HepG2 (cell line): ENCODE data around the gene ASGR1. TPM values are rescaled to one million over a fixed set of nuclear protein-coding genes. Genes with fewer than 3 reads are reported as not detected.

Experiments
- HNRNPH1 ChIP-seq: fragments of 200-400 bp; formaldehyde crosslinking; optimal IDR thresholded peaks from 2 replicates; pipeline ENCODE3; 2017; ENCODE audit warnings: mild to moderate bottlenecking, low read depth, low read length
- ISL2 ChIP-seq: sonication (generic); formaldehyde crosslinking; IDR thresholded peaks from 2 replicates; pipeline ENCODE4 v1.5.0; 2020; ENCODE audit warnings: missing genetic modification reagents
- JUND ChIP-seq: sonication (generic); formaldehyde crosslinking; IDR thresholded peaks from 2 replicates; pipeline ENCODE4 v1.8.0; 2022; ENCODE audit warnings: mild to moderate bottlenecking, missing genetic modification reagents
- KLF12 ChIP-seq: sonication (generic); formaldehyde crosslinking; IDR thresholded peaks from 2 replicates; pipeline ENCODE4 v1.4.0; 2020; ENCODE audit warnings: missing genetic modification reagents, borderline replicate concordance
- KMT2B ChIP-seq: IDR thresholded peaks from 2 replicates; pipeline ENCODE4 v1.6.1; 2016; ENCODE audit warnings: missing genetic modification reagents, missing compliant biosample characterization
- PLRG1 ChIP-seq: fragments of 450-650 bp; conservative IDR thresholded peaks from 2 replicates; pipeline ENCODE4 v1.6.1; 2016
- REXO4 ChIP-seq: sonication (generic); formaldehyde crosslinking; IDR thresholded peaks from 2 replicates; pipeline ENCODE4 v1.8.0; 2022; ENCODE audit warnings: missing genetic modification reagents, mild to moderate bottlenecking, borderline replicate concordance
- ZNF430 ChIP-seq: sonication (generic); formaldehyde crosslinking; IDR thresholded peaks from 2 replicates; pipeline ENCODE4 v1.9.0; 2021; ENCODE audit warnings: mild to moderate bottlenecking, missing genetic modification reagents
- ZNF605 ChIP-seq: sonication (generic); formaldehyde crosslinking; IDR thresholded peaks from 2 replicates; pipeline ENCODE4 v1.8.0; 2022; ENCODE audit warnings: mild to moderate bottlenecking, missing genetic modification reagents
- ZNF780A ChIP-seq: sonication (generic); formaldehyde crosslinking; IDR thresholded peaks from 2 replicates; pipeline ENCODE4 v1.8.0; 2022; ENCODE audit warnings: mild to moderate bottlenecking, missing genetic modification reagents, moderate library complexity
- ZSCAN9 ChIP-seq: IDR thresholded peaks from 2 replicates; pipeline ENCODE4 v1.6.1; 2016; ENCODE audit warnings: borderline replicate concordance
- polyA plus RNA-seq, 8 experiments: library from polyadenylated mRNA; depleted of rRNA in 3 of 8; stranded (reverse) in 7 of 8; unstranded in 1 of 8; fragments of >200 nt; fragmentation: Illumina TruSeq in 4 of 8; extraction: Trizol in 4 of 8; gene quantifications; 2 replicates each; pipeline versions ENCODE4 v1.2.1 to v1.2.3, GENCODE V29; 2011 to 2016; ENCODE audit warnings: low read depth in 4 of 8, missing spikeins in 1 of 8, mixed read lengths in 1 of 8; ENCODE audit not compliant: insufficient read depth in 1 of 8
- total RNA-seq, 5 experiments: library from RNA; depleted of rRNA; stranded (reverse); fragments of >200 nt; fragmentation: Illumina TruSeq; extraction: Trizol; gene quantifications; 2 replicates each; pipeline ENCODE4 v1.2.3, GENCODE V29; 2016; ENCODE audit warnings: low read depth in 1 of 5
- TF ChIP-seq, protein P1 (sequence below): sonication (generic); formaldehyde crosslinking; IDR thresholded peaks from 2 replicates; pipeline ENCODE4 v1.5.0; 2020; ENCODE audit warnings: mild to moderate bottlenecking, missing genetic modification reagents
- TF ChIP-seq, protein P2 (sequence below): IDR thresholded peaks from 2 replicates; pipeline ENCODE4 v1.6.1; 2016; ENCODE audit warnings: missing genetic modification reagents, missing compliant biosample characterization
- TF ChIP-seq, protein P3 (sequence below): sonication (generic); formaldehyde crosslinking; IDR thresholded peaks from 2 replicates; pipeline ENCODE4 v1.8.1; 2023; ENCODE audit warnings: mild to moderate bottlenecking, missing genetic modification reagents
- TF ChIP-seq, protein P4 (sequence below), 2 experiments: sonication (generic) in 1 of 2; formaldehyde crosslinking in 1 of 2; IDR thresholded peaks; 2 replicates each; pipeline versions ENCODE4 v1.6.1 to v1.9.0; 2014 to 2022; ENCODE audit warnings: antibody characterized with exemption in 1 of 2, borderline replicate concordance in 1 of 2, inconsistent platforms in 1 of 2, low read depth in 1 of 2, missing genetic modification reagents in 1 of 2
- TF ChIP-seq, protein P5 (sequence below): sonication (generic); formaldehyde crosslinking; IDR thresholded peaks from 2 replicates; pipeline ENCODE4 v1.4.0; 2020; ENCODE audit warnings: missing genetic modification reagents

Gene ASGR1
- total and polyA plus RNA-seq, 2 of the 13 experiments (the other 11 are each of a cell fraction or from before 2014, with no cell fraction given), result 353 to 796 TPM

DNA sequence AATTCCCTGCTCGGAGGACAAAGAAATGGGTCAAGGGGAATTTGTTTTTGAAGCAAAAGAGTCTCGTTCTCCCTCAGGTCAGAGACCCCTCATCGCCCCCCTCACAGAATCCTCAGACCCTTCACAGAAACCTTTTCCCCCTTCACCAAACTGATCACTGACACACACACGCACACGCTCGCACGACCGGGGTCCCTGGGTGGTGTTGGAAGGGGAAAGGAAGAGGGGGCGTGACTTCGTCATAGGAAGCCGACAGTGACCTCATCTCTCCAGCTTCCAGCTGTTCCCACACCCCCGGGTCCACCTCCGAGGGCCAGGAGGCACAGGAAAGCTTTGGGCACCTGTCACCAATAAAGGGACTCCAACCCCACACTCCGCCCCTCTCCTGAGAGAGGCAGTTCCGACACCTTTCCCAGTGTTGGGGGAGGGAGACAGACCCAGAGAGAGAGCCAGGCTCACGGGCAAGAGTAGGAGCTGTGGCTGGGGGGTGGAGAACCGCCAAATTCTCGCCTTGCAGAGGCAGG, 1.2 kb downstream of the ASGR1 start (continued):
- TF ChIP-seq, protein P1, sequence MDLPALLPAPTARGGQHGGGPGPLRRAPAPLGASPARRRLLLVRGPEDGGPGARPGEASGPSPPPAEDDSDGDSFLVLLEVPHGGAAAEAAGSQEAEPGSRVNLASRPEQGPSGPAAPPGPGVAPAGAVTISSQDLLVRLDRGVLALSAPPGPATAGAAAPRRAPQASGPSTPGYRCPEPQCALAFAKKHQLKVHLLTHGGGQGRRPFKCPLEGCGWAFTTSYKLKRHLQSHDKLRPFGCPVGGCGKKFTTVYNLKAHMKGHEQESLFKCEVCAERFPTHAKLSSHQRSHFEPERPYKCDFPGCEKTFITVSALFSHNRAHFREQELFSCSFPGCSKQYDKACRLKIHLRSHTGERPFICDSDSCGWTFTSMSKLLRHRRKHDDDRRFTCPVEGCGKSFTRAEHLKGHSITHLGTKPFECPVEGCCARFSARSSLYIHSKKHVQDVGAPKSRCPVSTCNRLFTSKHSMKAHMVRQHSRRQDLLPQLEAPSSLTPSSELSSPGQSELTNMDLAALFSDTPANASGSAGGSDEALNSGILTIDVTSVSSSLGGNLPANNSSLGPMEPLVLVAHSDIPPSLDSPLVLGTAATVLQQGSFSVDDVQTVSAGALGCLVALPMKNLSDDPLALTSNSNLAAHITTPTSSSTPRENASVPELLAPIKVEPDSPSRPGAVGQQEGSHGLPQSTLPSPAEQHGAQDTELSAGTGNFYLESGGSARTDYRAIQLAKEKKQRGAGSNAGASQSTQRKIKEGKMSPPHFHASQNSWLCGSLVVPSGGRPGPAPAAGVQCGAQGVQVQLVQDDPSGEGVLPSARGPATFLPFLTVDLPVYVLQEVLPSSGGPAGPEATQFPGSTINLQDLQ, result no peak
- TF ChIP-seq, protein P2, sequence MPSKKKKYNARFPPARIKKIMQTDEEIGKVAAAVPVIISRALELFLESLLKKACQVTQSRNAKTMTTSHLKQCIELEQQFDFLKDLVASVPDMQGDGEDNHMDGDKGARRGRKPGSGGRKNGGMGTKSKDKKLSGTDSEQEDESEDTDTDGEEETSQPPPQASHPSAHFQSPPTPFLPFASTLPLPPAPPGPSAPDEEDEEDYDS, result peak; percentile 58
- TF ChIP-seq ZSCAN9 (CRISPR knock-in tag) (0 out of 2 replicates have a peak, but pooled peaks have one; percentile 40), HNRNPH1 (peak; percentile 71), PLRG1 (no peak), ZNF430 (CRISPR knock-in tag) (no peak), ZNF780A (CRISPR knock-in tag) (no peak), KMT2B (no peak), JUND (CRISPR knock-in tag) (no peak), KLF12 (CRISPR knock-in tag) (no peak), REXO4 (CRISPR knock-in tag) (no peak), ISL2 (no peak), ZNF605 (CRISPR knock-in tag) (peak; percentile 82)
- TF ChIP-seq, protein P3, sequence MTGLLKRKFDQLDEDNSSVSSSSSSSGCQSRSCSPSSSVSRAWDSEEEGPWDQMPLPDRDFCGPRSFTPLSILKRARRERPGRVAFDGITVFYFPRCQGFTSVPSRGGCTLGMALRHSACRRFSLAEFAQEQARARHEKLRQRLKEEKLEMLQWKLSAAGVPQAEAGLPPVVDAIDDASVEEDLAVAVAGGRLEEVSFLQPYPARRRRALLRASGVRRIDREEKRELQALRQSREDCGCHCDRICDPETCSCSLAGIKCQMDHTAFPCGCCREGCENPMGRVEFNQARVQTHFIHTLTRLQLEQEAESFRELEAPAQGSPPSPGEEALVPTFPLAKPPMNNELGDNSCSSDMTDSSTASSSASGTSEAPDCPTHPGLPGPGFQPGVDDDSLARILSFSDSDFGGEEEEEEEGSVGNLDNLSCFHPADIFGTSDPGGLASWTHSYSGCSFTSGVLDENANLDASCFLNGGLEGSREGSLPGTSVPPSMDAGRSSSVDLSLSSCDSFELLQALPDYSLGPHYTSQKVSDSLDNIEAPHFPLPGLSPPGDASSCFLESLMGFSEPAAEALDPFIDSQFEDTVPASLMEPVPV (CRISPR knock-in tag), result peak; percentile 60; the same call in 1 of the 2 replicates
- TF ChIP-seq, protein P4, sequence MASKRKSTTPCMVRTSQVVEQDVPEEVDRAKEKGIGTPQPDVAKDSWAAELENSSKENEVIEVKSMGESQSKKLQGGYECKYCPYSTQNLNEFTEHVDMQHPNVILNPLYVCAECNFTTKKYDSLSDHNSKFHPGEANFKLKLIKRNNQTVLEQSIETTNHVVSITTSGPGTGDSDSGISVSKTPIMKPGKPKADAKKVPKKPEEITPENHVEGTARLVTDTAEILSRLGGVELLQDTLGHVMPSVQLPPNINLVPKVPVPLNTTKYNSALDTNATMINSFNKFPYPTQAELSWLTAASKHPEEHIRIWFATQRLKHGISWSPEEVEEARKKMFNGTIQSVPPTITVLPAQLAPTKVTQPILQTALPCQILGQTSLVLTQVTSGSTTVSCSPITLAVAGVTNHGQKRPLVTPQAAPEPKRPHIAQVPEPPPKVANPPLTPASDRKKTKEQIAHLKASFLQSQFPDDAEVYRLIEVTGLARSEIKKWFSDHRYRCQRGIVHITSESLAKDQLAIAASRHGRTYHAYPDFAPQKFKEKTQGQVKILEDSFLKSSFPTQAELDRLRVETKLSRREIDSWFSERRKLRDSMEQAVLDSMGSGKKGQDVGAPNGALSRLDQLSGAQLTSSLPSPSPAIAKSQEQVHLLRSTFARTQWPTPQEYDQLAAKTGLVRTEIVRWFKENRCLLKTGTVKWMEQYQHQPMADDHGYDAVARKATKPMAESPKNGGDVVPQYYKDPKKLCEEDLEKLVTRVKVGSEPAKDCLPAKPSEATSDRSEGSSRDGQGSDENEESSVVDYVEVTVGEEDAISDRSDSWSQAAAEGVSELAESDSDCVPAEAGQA (IDR thresholded peaks at IDR 0.05; ENCODE audit: low read depth), result peak; percentile 83
- TF ChIP-seq, protein P4 (CRISPR knock-in tag; IDR thresholded peaks at IDR 0.05; ENCODE audit: borderline replicate concordance), result no peak
- TF ChIP-seq, protein P5, sequence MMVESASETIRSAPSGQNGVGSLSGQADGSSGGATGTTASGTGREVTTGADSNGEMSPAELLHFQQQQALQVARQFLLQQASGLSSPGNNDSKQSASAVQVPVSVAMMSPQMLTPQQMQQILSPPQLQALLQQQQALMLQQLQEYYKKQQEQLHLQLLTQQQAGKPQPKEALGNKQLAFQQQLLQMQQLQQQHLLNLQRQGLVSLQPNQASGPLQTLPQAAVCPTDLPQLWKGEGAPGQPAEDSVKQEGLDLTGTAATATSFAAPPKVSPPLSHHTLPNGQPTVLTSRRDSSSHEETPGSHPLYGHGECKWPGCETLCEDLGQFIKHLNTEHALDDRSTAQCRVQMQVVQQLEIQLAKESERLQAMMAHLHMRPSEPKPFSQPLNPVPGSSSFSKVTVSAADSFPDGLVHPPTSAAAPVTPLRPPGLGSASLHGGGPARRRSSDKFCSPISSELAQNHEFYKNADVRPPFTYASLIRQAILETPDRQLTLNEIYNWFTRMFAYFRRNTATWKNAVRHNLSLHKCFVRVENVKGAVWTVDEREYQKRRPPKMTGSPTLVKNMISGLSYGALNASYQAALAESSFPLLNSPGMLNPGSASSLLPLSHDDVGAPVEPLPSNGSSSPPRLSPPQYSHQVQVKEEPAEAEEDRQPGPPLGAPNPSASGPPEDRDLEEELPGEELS (CRISPR knock-in tag), result peak; percentile 50; the same call in 1 of the 2 replicates
